Coronary artery (tissue), 2 donors: ENCODE measurements around the gene LPO.

Experiments
- DNase-seq: peaks from one replicate; pipeline ENCODE4 v3.0.0-alpha.2; 2017; ENCODE audit warnings: low spot score
- H3K27ac ChIP-seq, 2 donors: fragments of 200-600 bp; sonication (generic); one replicate each; pipeline ENCODE4 v1.5.1; 2016 to 2019
- H3K4me3 ChIP-seq: fragments of 200-600 bp; sonication (generic); 2 replicates; pipeline ENCODE4 v1.5.1; 2016; ENCODE audit warnings: mild to moderate bottlenecking, moderate library complexity
- TF ChIP-seq, protein P1 (sequence below): fragments of 200-600 bp; sonication (generic); IDR thresholded peaks from one replicate; pipeline ENCODE4 v1.5.1; 2019; ENCODE audit warnings: antibody characterized with exemption

Gene LPO

DNA sequence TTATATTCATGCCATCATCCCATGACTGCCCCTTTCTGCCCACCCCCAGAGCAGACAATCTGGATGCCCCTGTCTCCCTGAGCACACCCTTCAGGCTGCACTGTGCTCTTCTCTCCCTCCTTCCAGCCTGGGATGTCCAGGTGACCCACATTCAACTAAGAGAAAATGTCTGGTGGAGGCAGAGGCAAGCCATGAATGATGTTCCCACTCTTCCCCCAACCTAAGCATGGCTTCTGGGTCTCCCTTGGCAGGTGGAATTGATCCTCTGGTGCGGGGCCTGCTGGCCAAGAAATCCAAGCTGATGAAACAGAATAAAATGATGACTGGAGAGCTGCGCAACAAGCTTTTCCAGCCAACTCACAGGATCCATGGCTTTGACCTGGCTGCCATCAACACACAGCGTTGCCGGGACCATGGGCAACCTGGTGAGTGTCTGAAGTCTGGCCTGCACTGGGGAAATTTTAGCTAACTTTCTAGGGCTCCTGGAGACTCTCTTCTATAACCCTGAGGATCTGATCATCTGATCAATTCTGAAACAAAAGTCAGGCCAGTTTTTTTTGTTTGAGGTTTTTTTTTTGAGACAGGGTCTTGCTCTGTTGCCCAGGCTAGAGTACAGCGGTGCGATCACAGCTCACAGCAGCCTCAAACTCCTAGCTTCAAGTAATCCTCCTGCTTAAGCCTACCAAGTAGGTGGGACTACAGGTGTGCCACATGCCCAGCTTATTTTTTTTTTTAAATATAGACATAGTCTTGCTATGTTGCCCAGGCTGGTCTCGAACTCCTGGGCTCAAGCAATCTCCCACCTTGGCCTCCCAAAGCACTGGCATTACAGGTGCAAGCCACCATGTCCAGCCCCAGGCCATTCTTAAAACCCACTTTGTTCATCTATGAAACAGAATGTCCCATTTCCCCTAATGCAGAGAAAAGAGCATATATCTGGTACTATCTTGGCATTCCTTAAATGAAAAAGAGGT, 27.8 kb downstream of the LPO start:
- no peak overlapping the region for H3K27ac ChIP-seq
- no peak overlapping the region for H3K4me3 ChIP-seq
- DNase-seq: no peak
- TF ChIP-seq, protein P1, sequence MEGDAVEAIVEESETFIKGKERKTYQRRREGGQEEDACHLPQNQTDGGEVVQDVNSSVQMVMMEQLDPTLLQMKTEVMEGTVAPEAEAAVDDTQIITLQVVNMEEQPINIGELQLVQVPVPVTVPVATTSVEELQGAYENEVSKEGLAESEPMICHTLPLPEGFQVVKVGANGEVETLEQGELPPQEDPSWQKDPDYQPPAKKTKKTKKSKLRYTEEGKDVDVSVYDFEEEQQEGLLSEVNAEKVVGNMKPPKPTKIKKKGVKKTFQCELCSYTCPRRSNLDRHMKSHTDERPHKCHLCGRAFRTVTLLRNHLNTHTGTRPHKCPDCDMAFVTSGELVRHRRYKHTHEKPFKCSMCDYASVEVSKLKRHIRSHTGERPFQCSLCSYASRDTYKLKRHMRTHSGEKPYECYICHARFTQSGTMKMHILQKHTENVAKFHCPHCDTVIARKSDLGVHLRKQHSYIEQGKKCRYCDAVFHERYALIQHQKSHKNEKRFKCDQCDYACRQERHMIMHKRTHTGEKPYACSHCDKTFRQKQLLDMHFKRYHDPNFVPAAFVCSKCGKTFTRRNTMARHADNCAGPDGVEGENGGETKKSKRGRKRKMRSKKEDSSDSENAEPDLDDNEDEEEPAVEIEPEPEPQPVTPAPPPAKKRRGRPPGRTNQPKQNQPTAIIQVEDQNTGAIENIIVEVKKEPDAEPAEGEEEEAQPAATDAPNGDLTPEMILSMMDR: no peak

DNA sequence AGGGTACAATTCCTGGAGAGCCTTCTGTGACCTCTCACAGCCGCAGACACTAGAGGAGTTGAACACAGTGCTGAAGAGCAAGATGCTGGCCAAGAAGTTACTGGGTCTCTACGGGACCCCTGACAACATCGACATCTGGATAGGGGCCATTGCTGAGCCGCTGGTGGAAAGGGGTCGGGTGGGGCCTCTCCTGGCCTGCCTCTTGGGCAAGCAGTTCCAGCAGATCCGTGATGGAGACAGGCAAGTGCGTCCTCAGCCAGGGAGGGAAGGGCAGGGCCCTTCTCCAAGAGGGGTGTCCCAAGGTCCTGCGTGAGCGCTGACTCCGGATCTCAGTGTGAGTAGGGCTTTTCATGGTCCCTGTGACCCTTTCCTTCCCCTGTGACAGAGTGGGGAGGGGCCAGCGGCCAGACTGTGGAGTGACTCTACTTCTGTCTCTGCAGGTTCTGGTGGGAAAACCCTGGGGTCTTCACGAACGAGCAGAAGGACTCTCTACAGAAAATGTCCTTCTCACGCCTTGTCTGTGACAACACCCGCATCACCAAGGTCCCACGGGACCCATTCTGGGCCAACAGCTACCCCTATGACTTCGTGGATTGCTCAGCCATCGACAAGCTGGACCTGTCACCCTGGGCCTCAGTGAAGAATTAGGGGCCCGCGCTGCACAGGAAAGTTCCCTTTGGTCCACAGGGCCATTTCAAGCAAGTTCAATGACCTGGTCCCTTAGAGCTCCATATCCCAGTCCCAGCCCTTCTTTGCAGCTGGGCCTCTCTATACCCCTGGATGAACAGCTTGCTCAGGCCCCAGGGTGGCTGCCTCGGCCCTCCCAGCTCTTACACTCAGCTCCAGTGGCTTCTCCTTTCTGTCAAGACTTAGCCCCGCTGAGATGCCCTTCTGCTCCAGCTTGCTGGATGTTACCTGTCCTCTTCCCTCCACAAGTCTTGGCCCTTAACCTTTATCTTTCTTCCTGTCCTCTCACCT, 29.3 kb downstream of the LPO start:
- no peak for DNase-seq
- no peak overlapping the region for H3K4me3 ChIP-seq

DNA sequence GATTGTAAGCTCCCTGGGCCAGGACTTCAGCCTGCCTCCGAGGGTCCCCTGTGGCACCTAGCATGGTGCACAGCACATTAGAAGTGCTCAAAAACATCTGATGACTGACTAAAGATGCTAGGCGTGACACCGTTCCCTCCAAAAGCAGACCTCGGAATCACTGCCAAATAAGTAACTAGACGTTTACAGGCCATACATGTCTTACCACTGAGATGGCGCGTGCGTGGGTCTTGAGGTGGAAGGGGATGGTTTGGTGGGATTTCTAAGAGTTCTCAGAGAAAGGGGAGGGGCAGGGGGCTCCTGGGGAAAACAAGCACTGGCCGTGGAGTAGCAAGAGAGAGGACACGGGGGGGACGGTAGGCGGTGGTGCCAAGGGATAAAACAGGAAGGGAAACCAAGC, 29.9 kb downstream of the LPO start:
- no peak for DNase-seq
- TF ChIP-seq, protein P1: no peak
- H3K4me3 ChIP-seq: no peak overlapping the region
- H3K27ac ChIP-seq: no peak overlapping the region

More for the DNA sequence above, 29.3 kb downstream of the LPO start:
- TF ChIP-seq, protein P1: no peak
- no peak overlapping the region for H3K27ac ChIP-seq

DNA sequence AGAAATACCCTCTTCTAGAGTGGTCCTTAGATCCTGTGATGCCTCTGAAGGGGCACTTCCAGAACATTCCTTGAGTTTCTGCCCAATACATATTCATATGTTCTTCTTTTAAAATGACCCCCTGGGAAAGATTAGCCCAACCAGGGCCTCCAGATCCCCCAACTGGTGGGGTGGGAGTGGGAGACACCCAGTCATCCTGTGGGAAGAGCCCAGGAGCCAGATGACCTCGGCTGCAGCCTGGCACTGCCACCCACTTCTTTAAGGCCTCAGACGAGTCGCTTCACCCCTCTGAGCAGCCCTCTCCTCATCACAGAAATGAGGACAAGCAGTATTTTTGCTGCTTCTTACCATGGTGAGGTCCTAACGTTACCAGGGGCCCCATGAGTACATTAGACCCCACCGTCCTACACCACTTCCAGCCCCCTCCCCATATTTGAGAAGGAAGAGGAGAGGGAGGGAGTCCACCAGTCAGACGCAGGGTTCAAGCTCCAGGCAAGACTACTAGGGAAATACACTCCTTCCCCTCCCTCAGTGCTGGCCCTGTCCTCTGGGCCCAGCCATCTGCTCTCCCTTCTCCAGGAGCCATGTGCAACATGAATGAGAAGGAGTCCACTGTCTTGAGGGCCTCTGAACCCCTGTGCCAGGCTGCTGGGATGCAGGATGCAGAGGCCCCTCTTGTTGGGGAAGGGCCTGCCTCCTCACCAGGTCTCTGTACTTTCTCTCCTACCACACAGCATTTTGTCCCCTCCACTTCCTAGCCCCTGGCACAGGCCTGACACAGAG, 30.6 kb downstream of the LPO start:
- TF ChIP-seq, protein P1: no peak
- H3K27ac ChIP-seq: no peak overlapping the region
- no peak overlapping the region for H3K4me3 ChIP-seq
- DNase-seq: no peak

DNA sequence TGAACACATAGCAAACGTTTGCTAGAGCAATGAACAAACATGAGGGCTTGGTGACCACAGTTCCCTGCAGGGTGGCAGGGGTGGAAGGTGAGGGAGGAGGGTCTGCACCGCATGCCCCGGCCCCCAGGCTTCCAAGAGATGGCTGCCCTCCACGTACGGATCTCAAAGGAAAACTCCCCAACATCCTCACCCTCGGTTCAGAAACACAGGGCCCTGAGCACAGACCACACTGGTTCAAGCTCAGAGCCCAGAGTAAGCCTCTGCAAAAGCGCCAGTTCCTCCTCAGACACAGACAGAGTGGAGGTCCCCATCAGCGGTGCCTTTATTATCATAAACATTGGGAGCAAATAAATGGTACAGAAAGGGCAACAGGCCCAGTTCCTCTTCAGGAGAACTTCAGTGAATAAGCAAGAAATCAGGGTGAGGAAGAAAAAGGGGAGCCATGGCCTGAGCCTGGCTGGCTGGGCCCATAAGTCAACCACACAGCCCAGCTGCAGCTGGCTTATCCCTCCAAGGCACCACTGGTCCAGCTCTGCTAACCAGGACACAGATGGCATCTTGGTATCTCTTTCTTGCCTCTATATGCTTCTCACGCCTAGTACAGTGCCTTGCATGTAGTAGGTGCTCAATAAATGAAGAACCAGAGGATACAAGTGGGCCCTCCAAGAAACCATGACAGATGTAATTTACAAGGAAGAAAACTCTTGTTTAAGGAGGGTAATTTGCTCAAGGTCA, 31.3 kb downstream of the LPO start:
- no peak overlapping the region for H3K4me3 ChIP-seq
- no peak overlapping the region for H3K27ac ChIP-seq
- no peak for DNase-seq
- TF ChIP-seq, protein P1: no peak
